Measurements from ENCODE around the gene GIMAP1.

GRCh38 chr7:150717814-150718420, 1.5 kb downstream of the GIMAP1 start:
- TF ChIP-seq CTCF (IDR thresholded peaks at IDR 0.05 in 8 of 11, conservative IDR thresholded peaks at IDR 0.05 in 3 of 11) (no peak), POLR2A (IDR thresholded peaks at IDR 0.05) (peak in 1 of 3 donors; percentile 36)

Data from spleen (tissue), 7 donors.